Glomerular visceral epithelial cell (primary cell): Measurements from ENCODE around the gene FBXW9.
"Not testable (repeated sequence)": the region's sequence is repeated elsewhere in the genome, so short reads cannot be mapped to it uniquely, and the experiment has no call there.

Source experiments
- DNase-seq: peaks from one replicate; pipeline ENCODE4 v3.0.0-alpha.2; 2016; ENCODE audit errors: extremely low spot score

Gene FBXW9

GRCh38 chr19:12696366-12697335 is at the start of gene FBXW9:
TSS of gene FBXW9 (minus strand) at chr19:12696631. CDS start at chr19:12696581, 50 bp downstream.
- DNase-seq: peak; percentile 94

GRCh38 chr19:12745166-12745897 is 48.9 kb upstream of the FBXW9 start:
- peak; percentile 95 for DNase-seq

GRCh38 chr19:12737835-12738351 is 41.5 kb upstream of the FBXW9 start:
- DNase-seq: no peak

GRCh38 chr19:12736995-12737834 is 40.8 kb upstream of the FBXW9 start, which contains the start of gene GET3:
TSS of gene GET3 (plus strand) at chr19:12737497. CDS start at chr19:12737506, 9 bp downstream.
- peak; percentile 100 for DNase-seq

GRCh38 chr19:12733369-12734214 is 37.2 kb upstream of the FBXW9 start:
- peak; percentile 40 for DNase-seq

- no peak for DNase-seq
Measured at GRCh38 chr19:12731337-12731736, 34.9 kb upstream of the FBXW9 start.

- no peak for DNase-seq
Measured at GRCh38 chr19:12730064-12730463, 33.6 kb upstream of the FBXW9 start.

- peak; percentile 33 for DNase-seq
Measured at GRCh38 chr19:12727745-12728433, 31.5 kb upstream of the FBXW9 start.

GRCh38 chr19:12726988-12727316 is 30.5 kb upstream of the FBXW9 start:
- no peak for DNase-seq

- not testable (repeated sequence) for DNase-seq
Measured at GRCh38 chr19:12725612-12726011, 29.2 kb upstream of the FBXW9 start.

GRCh38 chr19:12723641-12724426 is 27.4 kb upstream of the FBXW9 start, which contains the start of gene TNPO2:
TSS of gene TNPO2 (minus strand) at chr19:12723932. CDS start at chr19:12720977, 2,955 bp downstream.
- peak; percentile 68 for DNase-seq

- DNase-seq: no peak
Measured at GRCh38 chr19:12723381-12723640, 26.9 kb upstream of the FBXW9 start.

- peak; percentile 98 for DNase-seq
Measured at GRCh38 chr19:12722566-12723380, 26.3 kb upstream of the FBXW9 start.

- DNase-seq: peak; percentile 75
Measured at GRCh38 chr19:12721656-12722565, 25.5 kb upstream of the FBXW9 start.

- DNase-seq: no peak
Measured at GRCh38 chr19:12720851-12721655, 24.6 kb upstream of the FBXW9 start.

- DNase-seq: no peak
Measured at GRCh38 chr19:12720296-12720695, 23.9 kb upstream of the FBXW9 start.

GRCh38 chr19:12715929-12716328 is 19.5 kb upstream of the FBXW9 start:
- DNase-seq: no peak
